IMR-90 (cell line): Measurements from ENCODE around the gene SLC9A5. TPM values are rescaled to one million over a fixed set of nuclear protein-coding genes. Genes with fewer than 3 reads are reported as not detected.

Source experiments
- ATAC-seq: fragments of 200-7000 bp; cut with Tn5 transposase; 2 replicates; pipeline ENCODE4 v1.9.1; 2020; ENCODE audit warnings: low read depth, mild to moderate bottlenecking, moderate library complexity
- BruUV-seq: library from RNA; stranded (reverse); fragments of 400-500 nt; replicated peaks from 2 replicates; lab custom pipeline; 2021; lab: Mats Ljungman, UMichigan
- CTCF ChIA-PET: fragments of 300-600 bp; formaldehyde crosslinking; extraction: SDS; loops from one replicate; lab custom pipeline; 2021; ENCODE audit warnings: antibody characterized with exemption; lab: Yijun Ruan, JAX
- POLR2A ChIA-PET: fragments of 300-600 bp; sonication (Branson Sonifier 250); formaldehyde crosslinking; loops from one replicate; lab custom pipeline; 2022; ENCODE audit warnings: antibody characterized with exemption; ENCODE audit not compliant: unreplicated experiment; lab: Charles Lee
- DNase-seq: peaks from one replicate; pipeline ENCODE4 v3.0.0; 2013
- H2AFZ ChIP-seq: replicated peaks from 2 replicates; pipeline ENCODE3; 2013; ENCODE audit warnings: low read length, mild to moderate bottlenecking; ENCODE audit not compliant: poor library complexity
- H2AK5ac ChIP-seq: 2 replicates; pipeline ENCODE4 v1.6.1; 2013; ENCODE audit warnings: low read depth, low read length, inconsistent platforms
- H2AK9ac ChIP-seq: replicated peaks from 2 replicates; pipeline ENCODE3; 2013; ENCODE audit warnings: mild to moderate bottlenecking, low read depth, low read length, moderate library complexity; ENCODE audit not compliant: poor library complexity
- H2BK120ac ChIP-seq: 2 replicates; pipeline ENCODE4 v1.6.1; 2013; ENCODE audit warnings: low read depth, low read length, inconsistent platforms
- H2BK15ac ChIP-seq: 3 replicates; pipeline ENCODE4 v1.6.1; 2013; ENCODE audit warnings: low read depth, low read length, inconsistent platforms
- H2BK20ac ChIP-seq: 2 replicates; pipeline ENCODE4 v1.6.1; 2013; ENCODE audit warnings: low read depth, mild to moderate bottlenecking, inconsistent platforms, low read length, moderate library complexity
- H2BK5ac ChIP-seq: 2 replicates; pipeline ENCODE4 v1.6.1; 2013; ENCODE audit warnings: mild to moderate bottlenecking, low read depth, low read length, inconsistent platforms; ENCODE audit not compliant: poor library complexity, severe bottlenecking
- H3K14ac ChIP-seq: replicated peaks from 2 replicates; pipeline ENCODE4 v1.6.1; 2013; ENCODE audit warnings: low read depth, low read length, inconsistent platforms
- H3K18ac ChIP-seq: 2 replicates; pipeline ENCODE4 v1.6.1; 2013; ENCODE audit warnings: low read depth, low read length, control low read depth
- H3K23ac ChIP-seq: 2 replicates; pipeline ENCODE4 v1.6.1; 2013; ENCODE audit warnings: low read depth, low read length, inconsistent platforms
- H3K27ac ChIP-seq: 2 replicates; pipeline ENCODE4 v1.5.1; 2013; ENCODE audit warnings: mild to moderate bottlenecking, control low read depth, low read length; ENCODE audit not compliant: insufficient read depth
- H3K27me3 ChIP-seq: 2 replicates; pipeline ENCODE4 v1.6.1; 2013; ENCODE audit warnings: low read length; ENCODE audit not compliant: control insufficient read depth, insufficient read depth
- H3K36me3 ChIP-seq: 2 replicates; pipeline ENCODE4 v1.6.1; 2013; ENCODE audit warnings: low read length, mixed read lengths; ENCODE audit not compliant: control insufficient read depth, insufficient read depth
- H3K4ac ChIP-seq: 2 replicates; pipeline ENCODE4 v1.6.1; 2013; ENCODE audit warnings: low read depth, low read length, inconsistent platforms
- H3K4me1 ChIP-seq: 2 replicates; pipeline ENCODE4 v1.6.1; 2013; ENCODE audit warnings: low read length, mixed read lengths; ENCODE audit not compliant: control insufficient read depth, insufficient read depth
- H3K4me2 ChIP-seq: 2 replicates; pipeline ENCODE4 v1.6.1; 2013; ENCODE audit warnings: low read depth, mild to moderate bottlenecking, control low read depth, low read length, moderate library complexity
- H3K4me3 ChIP-seq: 2 replicates; pipeline ENCODE4 v1.5.1; 2013; ENCODE audit warnings: low read depth, mild to moderate bottlenecking, control low read depth, low read length, moderate library complexity; ENCODE audit not compliant: insufficient read depth
- H3K56ac ChIP-seq: 2 replicates; pipeline ENCODE4 v1.6.1; 2013; ENCODE audit warnings: low read length, inconsistent platforms; ENCODE audit not compliant: insufficient read depth; ENCODE audit errors: extremely low read depth
- H3K79me1 ChIP-seq, 2 experiments: 2 replicates each; pipeline ENCODE4 v1.6.1; 2013; ENCODE audit warnings: low read length in 2 of 2, inconsistent platforms in 1 of 2, low read depth in 1 of 2
- H3K9ac ChIP-seq: 2 replicates; pipeline ENCODE4 v1.6.1; 2013; ENCODE audit warnings: low read depth, low read length, control low read depth
- H3K9me1 ChIP-seq: 2 replicates; pipeline ENCODE4 v1.6.1; 2013; ENCODE audit warnings: low read length, inconsistent platforms; ENCODE audit not compliant: insufficient read depth
- H3K9me3 ChIP-seq: 2 replicates; pipeline ENCODE4 v1.6.1; 2013; ENCODE audit warnings: low read length; ENCODE audit not compliant: control insufficient read depth, insufficient read depth
- H4K20me1 ChIP-seq: 2 replicates; pipeline ENCODE4 v1.6.1; 2013; ENCODE audit warnings: low read length, inconsistent platforms; ENCODE audit not compliant: insufficient read depth
- H4K5ac ChIP-seq: 2 replicates; pipeline ENCODE4 v1.6.1; 2013; ENCODE audit warnings: mild to moderate bottlenecking, low read depth, low read length, control low read depth
- H4K8ac ChIP-seq, 2 experiments: 2 replicates each; pipeline ENCODE4 v1.6.1; 2013; ENCODE audit warnings: low read depth in 2 of 2, low read length in 2 of 2, control low read depth in 1 of 2, inconsistent platforms in 1 of 2
- H4K91ac ChIP-seq: 2 replicates; pipeline ENCODE4 v1.6.1; 2013; ENCODE audit warnings: low read depth, low read length, inconsistent platforms; ENCODE audit not compliant: insufficient read depth
- CEBPB ChIP-seq: IDR thresholded peaks from 2 replicates; pipeline ENCODE4 v1.6.1; 2012; ENCODE audit warnings: low read depth, low read length, improper control_type of control experiment
- CHD1 ChIP-seq: IDR thresholded peaks from 2 replicates; pipeline ENCODE4 v1.6.1; 2012; ENCODE audit warnings: low read depth, low read length, improper control_type of control experiment
- MAFK ChIP-seq: IDR thresholded peaks from 2 replicates; pipeline ENCODE4 v1.6.1; 2012; ENCODE audit warnings: low read depth, low read length, improper control_type of control experiment
- NFE2L2 ChIP-seq: fragments of 150-350 bp; IDR thresholded peaks from 2 replicates; pipeline ENCODE4 v1.6.1; 2016; ENCODE audit warnings: low read depth, mild to moderate bottlenecking, low read length
- POLR2A ChIP-seq: IDR thresholded peaks from 2 replicates; pipeline ENCODE4 v1.6.1; 2012; ENCODE audit warnings: mild to moderate bottlenecking, low read depth, low read length
- RCOR1 ChIP-seq: IDR thresholded peaks from 2 replicates; pipeline ENCODE4 v1.6.1; 2012; ENCODE audit warnings: mild to moderate bottlenecking, low read length, improper control_type of control experiment; ENCODE audit not compliant: insufficient replicate concordance
- SMC3 ChIP-seq: fragments of 150-350 bp; IDR thresholded peaks from 2 replicates; pipeline ENCODE4 v1.6.1; 2016; ENCODE audit warnings: low read depth, mild to moderate bottlenecking, antibody characterized with exemption, low read length, moderate library complexity
- USF2 ChIP-seq: fragments of 150-350 bp; IDR thresholded peaks from 2 replicates; pipeline ENCODE4 v1.6.1; 2017; ENCODE audit warnings: mild to moderate bottlenecking, antibody characterized with exemption, low read length, low read depth
- WGBS, 2 experiments: methylation state at CpG; one replicate each; pipeline versions ENCODE4 v1.1.5 to v1.1.7; 2013; ENCODE audit warnings: missing lambda C conversion rate in 2 of 2; ENCODE audit not compliant: insufficient read length in 1 of 2; ENCODE audit errors: extremely low coverage in 2 of 2; 5-methylcytosine and 5-hydroxymethylcytosine counted together
- dilution Hi-C: fragments of 300-500 bp; cut with HindIII; formaldehyde crosslinking; loops from one replicate; pipeline ENCODE4 v1.14.3; 2018; ENCODE audit warnings: low sequenced_read_pairs; ENCODE audit not compliant: unreplicated experiment
- in situ Hi-C: fragments of 300-500 bp; cut with MboI; formaldehyde crosslinking; loops from 3 replicates; pipeline ENCODE4 v1.14.3; 2019; ENCODE audit warnings: low sequenced_read_pairs, inconsistent platforms, mixed read lengths
- intact Hi-C: fragments of 100-400 bp; cut with micrococcal nuclease; formaldehyde crosslinking; loops from 2 replicates; pipeline ENCODE4 v1.10.0; 2022
- polyA plus RNA-seq, 3 experiments: library from polyadenylated mRNA; depleted of rRNA; stranded (reverse); fragments of >200 nt; gene quantifications; 2 replicates each; pipeline ENCODE4 v1.2.3, GENCODE V29; 2012; ENCODE audit warnings: low replicate concordance in 1 of 3
- total RNA-seq: library from RNA; depleted of rRNA; stranded (reverse); fragments of >200 nt; gene quantifications from 2 replicates; pipeline ENCODE4 v1.2.3, GENCODE V29; 2012
- TF ChIP-seq, protein P1 (sequence below): conservative IDR thresholded peaks from 2 replicates; pipeline ENCODE4 v1.5.1; 2012; ENCODE audit warnings: mild to moderate bottlenecking, low read depth, low read length, improper control_type of control experiment

SLC9A5 gene
- total and polyA plus RNA-seq, 2 of the 4 experiments (the other 2 are of a cell fraction), result 1.8 to 5.7 TPM

GRCh38 chr16:67215706-67216105, 33.1 kb upstream of the SLC9A5 start:
- Histone ChIP-seq H2AK9ac (no peak overlapping the region), H3K4me3 (no peak overlapping the region), H3K9ac (no peak overlapping the region), H4K5ac (no peak overlapping the region), H3K4me2 (no peak overlapping the region), H3K4me1 (no peaks in the 10 kb centered on the region), H3K27ac (no peak overlapping the region), H2BK120ac (no peak overlapping the region), H3K14ac (no peak overlapping the region), H2AK5ac (no peak overlapping the region), H4K91ac (no peak overlapping the region), H3K9me1 (peaks cover 5% of the 10 kb centered on the region; the same call in 1 of the 2 replicates), H3K27me3 (no peaks in the 10 kb centered on the region), H3K56ac (no peak overlapping the region), H4K20me1 (no peaks in the 10 kb centered on the region), H3K23ac (no peak overlapping the region), H4K8ac (no peak overlapping the region; a peak in 1 of 4 replicates), H3K9me3 (no peaks in the 10 kb centered on the region), H2BK15ac (no peak overlapping the region), H3K18ac (no peak overlapping the region), H3K79me1 (no peaks in the 10 kb centered on the region; a peak in 1 of 4 replicates), H3K36me3 (peaks cover 4% of the 10 kb centered on the region; the same call in 1 of the 2 replicates), H3K4ac (no peak overlapping the region), H2AFZ (no peak overlapping the region), H2BK20ac (no peak overlapping the region), H2BK5ac (no peak overlapping the region)
- in situ Hi-C loops, result no loop called here
- no peak for DNase-seq
- ATAC-seq, result no peak
- dilution Hi-C loops, result no loop called here
- 66% methylated on average over 5 of the region's 5 CpGs; no CpG with 5 or more reads in 1 of the 2 experiments for WGBS, 2 experiments
- CTCF ChIA-PET, result no interaction called here
- POLR2A ChIA-PET, result no interaction called here
- no TSS peak for BruUV-seq
- intact Hi-C loops, result no loop called here
- TF ChIP-seq USF2, result no peak
- no peak for TF ChIP-seq RCOR1
- no peak for TF ChIP-seq CHD1
- no peak for TF ChIP-seq POLR2A
- TF ChIP-seq, protein P1, sequence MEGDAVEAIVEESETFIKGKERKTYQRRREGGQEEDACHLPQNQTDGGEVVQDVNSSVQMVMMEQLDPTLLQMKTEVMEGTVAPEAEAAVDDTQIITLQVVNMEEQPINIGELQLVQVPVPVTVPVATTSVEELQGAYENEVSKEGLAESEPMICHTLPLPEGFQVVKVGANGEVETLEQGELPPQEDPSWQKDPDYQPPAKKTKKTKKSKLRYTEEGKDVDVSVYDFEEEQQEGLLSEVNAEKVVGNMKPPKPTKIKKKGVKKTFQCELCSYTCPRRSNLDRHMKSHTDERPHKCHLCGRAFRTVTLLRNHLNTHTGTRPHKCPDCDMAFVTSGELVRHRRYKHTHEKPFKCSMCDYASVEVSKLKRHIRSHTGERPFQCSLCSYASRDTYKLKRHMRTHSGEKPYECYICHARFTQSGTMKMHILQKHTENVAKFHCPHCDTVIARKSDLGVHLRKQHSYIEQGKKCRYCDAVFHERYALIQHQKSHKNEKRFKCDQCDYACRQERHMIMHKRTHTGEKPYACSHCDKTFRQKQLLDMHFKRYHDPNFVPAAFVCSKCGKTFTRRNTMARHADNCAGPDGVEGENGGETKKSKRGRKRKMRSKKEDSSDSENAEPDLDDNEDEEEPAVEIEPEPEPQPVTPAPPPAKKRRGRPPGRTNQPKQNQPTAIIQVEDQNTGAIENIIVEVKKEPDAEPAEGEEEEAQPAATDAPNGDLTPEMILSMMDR, result no peak
- no peak for TF ChIP-seq MAFK
- TF ChIP-seq NFE2L2, result no peak
- TF ChIP-seq SMC3, result no peak
- no peak for TF ChIP-seq CEBPB
